ENCODE measurements around the gene TDRD12.
A peak's percentile ranks its signal among the peaks of the same experiment; 100 is the strongest.

Gene TDRD12, protein sequence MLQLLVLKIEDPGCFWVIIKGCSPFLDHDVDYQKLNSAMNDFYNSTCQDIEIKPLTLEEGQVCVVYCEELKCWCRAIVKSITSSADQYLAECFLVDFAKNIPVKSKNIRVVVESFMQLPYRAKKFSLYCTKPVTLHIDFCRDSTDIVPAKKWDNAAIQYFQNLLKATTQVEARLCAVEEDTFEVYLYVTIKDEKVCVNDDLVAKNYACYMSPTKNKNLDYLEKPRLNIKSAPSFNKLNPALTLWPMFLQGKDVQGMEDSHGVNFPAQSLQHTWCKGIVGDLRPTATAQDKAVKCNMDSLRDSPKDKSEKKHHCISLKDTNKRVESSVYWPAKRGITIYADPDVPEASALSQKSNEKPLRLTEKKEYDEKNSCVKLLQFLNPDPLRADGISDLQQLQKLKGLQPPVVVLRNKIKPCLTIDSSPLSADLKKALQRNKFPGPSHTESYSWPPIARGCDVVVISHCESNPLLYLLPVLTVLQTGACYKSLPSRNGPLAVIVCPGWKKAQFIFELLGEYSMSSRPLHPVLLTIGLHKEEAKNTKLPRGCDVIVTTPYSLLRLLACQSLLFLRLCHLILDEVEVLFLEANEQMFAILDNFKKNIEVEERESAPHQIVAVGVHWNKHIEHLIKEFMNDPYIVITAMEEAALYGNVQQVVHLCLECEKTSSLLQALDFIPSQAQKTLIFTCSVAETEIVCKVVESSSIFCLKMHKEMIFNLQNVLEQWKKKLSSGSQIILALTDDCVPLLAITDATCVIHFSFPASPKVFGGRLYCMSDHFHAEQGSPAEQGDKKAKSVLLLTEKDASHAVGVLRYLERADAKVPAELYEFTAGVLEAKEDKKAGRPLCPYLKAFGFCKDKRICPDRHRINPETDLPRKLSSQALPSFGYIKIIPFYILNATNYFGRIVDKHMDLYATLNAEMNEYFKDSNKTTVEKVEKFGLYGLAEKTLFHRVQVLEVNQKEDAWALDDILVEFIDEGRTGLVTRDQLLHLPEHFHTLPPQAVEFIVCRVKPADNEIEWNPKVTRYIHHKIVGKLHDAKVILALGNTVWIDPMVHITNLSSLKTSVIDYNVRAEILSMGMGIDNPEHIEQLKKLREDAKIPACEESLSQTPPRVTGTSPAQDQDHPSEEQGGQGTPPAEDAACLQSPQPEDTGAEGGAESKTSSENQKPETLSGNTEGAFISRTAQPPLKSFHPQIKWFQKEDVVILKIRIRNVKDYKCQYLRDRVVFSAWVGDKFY (N-terminal part only)

GRCh38 chr19:32719611-32720059 lies at the start of gene TDRD12:
TDRD12 (plus strand) TSS chr19:32719767; CDS start chr19:32720073, 306 bp downstream.
- no peak for DNase-seq

GRCh38 chr19:32671883-32672593 lies 47.5 kb upstream of the TDRD12 start:
- no peak for DNase-seq

GRCh38 chr19:32672841-32673240 lies 46.7 kb upstream of the TDRD12 start:
- DNase-seq: no peak

DNA sequence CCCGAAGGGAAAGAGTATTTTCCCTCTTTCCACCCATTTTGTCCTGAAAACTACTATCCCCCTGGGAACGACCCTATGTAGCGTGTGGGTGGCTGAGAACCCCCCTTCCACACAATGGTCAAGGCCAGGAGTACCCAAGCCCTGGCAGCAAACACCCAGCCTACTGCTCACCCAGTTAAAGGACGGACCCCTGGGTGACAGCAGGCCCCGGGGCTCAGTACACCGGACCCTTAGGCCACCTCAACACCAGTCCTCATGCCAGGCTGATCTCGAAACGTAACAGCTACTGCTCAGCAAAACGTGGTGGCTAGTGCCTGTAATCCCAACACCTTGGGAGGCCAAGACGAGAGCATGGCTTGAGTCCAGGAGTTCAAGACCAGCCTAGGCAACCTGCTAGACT lies 46.0 kb upstream of the TDRD12 start:
- DNase-seq: no peak

GRCh38 chr19:32674153-32674930 lies 45.2 kb upstream of the TDRD12 start:
- DNase-seq: no peak

DNA sequence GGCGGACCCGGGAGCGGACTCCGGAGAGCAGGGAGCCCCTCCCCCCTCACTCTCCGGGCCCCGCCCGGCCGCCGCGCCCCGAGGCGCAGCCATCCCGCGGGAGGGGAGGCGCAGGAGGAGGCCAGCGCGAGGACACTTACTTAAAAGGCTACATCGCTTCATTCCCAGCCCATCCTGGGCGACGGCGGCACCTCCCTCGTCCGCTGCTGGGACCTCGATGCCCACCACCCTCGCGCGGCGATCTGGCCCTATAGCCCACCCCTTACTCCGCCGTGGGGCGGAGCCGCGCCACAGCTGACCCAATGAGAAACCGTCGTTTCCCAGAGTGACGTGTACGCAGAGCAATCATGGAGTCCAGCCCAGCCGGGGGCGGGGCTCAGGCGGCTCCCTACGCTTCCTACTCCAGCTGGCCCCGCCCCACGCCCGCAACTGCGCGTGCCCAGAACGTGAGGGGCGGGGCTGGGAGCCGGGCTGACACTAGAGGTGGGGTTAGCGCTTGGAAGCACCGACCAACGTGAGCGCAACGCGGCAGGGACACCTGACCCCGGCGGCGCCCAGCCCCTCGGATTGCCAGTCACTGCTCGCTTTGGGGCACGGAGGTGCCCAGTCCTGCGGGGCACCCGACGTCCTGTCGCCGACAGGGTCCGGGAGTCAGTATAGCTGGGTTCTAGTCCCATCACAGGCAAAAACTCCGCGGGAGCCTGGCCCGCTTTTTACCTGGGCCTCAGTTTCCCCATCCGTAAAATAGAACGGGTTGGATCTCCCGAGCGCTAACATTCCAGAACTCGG lies 44.4 kb upstream of the TDRD12 start, which contains the start of gene ANKRD27:
Gene ANKRD27 (minus strand): TSS at position 250 of the 789 bp plus-strand sequence. CDS start 16,165 bp downstream, outside the sequence.
- peak; percentile 99 for DNase-seq

GRCh38 chr19:32675720-32676185 lies 43.8 kb upstream of the TDRD12 start, which contains the start of gene RGS9BP:
RGS9BP (plus strand) TSS chr19:32675848; CDS start chr19:32676264, 416 bp downstream.
- DNase-seq: peak; percentile 43

GRCh38 chr19:32676186-32676894 lies 43.2 kb upstream of the TDRD12 start:
- DNase-seq: no peak

- no peak for DNase-seq
These were observed 42.6 kb upstream of the TDRD12 start for GRCh38 chr19:32676895-32677359.

GRCh38 chr19:32677657-32678056 lies 41.9 kb upstream of the TDRD12 start:
- no peak for DNase-seq

DNA sequence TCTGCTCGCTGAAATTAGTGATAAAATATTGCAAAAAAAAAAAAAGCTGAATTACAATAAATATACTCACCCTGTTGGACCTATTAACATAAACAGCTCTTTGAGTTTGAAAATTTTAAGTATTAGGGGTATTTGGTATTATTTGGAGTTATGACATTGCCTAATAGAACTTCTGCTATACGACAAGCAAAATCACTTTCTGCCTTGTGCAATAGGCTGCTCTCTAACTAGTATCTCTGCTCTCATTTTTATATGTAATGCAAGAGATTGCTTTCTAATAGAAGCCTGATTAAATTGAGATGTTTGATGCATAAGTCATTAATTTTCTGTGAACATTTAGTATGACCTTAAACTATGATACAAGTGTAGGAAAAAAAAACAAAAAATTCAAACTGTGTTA lies 38.6 kb upstream of the TDRD12 start:
- DNase-seq: no peak

GRCh38 chr19:32682317-32682716 lies 37.2 kb upstream of the TDRD12 start:
- DNase-seq: no peak

DNA sequence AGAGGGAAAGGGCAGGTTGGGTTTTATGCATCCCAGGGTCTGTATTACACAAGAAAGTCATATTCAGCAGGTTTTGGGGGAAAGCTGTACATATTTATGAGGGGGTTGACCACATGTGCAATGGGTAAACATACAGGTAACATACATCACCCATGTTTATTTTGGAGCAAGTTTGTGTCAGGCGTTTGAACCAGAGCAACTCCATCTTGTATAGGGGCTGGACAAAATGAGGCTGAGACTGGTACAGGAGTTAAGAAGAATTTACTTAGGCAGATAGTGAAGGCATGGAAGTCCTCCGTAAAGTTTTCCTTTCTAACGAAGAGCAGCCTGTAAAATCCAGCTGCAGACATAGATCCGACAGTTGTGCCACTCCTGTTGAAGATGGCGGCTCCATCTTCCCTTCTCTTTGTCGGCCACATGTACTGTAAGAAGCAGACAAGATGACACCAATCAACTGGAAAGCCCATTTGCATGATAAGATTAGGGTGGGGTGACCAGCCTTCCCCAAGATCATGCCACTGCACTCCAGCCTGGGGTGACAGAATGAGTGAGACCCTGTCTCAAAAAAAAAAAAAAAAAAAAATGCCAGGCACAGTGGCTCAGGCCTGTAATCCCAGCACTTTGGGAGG lies 32.6 kb upstream of the TDRD12 start:
- no peak for DNase-seq

DNA sequence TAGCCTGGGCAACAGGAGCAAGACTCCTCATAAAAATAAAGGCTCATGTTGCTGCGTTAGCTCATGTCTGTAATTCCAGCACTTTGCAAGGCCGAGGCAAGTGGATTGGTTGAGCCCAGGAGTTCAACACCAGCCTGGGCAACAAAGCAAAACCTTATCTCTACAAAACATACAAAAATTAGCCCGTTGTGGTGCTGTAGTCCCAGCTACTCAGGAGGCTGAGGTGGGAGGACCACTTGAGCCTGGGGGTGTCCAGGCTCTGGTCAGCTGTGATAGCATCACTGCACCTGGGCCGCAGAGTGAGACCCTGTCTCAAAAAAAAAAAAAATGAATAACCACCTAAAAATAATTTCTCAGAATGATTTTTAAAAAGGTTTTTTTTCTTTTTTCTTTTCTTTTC lies 31.9 kb upstream of the TDRD12 start:
- no peak for DNase-seq

GRCh38 chr19:32688311-32688710 lies 31.3 kb upstream of the TDRD12 start:
- DNase-seq: no peak

DNA sequence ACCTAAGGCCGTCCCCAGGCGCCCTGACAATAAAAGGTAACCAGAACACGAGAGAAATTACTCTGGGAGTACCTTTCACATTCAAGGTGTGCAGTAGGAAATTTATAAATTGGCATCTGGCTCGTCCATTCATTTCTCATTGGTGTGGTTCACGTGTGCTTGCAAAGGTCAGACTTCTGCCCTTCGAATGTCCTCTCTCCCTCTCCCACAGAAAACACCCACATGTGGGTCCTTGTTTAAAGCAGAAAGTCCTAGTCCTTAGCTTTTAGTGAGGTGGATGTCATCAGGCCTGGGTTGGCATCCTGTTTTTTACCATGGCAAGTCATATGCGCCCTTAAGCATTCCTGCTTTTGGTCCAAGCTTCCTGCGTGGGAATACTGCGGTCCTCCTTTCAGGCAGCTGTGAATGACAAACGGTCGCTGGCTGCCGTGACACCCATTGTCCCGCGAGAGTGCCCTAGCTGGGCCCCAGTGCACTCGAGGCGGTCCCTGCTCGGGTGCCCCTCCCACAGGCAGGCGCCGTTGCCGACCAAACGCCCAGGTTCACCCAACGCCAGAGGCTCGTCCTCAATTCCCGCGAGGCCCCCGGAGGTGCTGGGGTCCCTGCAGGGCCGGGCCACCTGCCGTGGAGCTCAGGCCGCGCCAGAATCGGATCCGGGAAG lies 28.1 kb upstream of the TDRD12 start, which contains the start of gene NUDT19:
Gene NUDT19 (plus strand): TSS at position 531 of the 661 bp plus-strand sequence. CDS start 140 bp downstream, outside the sequence.
- DNase-seq: peak; percentile 78

DNA sequence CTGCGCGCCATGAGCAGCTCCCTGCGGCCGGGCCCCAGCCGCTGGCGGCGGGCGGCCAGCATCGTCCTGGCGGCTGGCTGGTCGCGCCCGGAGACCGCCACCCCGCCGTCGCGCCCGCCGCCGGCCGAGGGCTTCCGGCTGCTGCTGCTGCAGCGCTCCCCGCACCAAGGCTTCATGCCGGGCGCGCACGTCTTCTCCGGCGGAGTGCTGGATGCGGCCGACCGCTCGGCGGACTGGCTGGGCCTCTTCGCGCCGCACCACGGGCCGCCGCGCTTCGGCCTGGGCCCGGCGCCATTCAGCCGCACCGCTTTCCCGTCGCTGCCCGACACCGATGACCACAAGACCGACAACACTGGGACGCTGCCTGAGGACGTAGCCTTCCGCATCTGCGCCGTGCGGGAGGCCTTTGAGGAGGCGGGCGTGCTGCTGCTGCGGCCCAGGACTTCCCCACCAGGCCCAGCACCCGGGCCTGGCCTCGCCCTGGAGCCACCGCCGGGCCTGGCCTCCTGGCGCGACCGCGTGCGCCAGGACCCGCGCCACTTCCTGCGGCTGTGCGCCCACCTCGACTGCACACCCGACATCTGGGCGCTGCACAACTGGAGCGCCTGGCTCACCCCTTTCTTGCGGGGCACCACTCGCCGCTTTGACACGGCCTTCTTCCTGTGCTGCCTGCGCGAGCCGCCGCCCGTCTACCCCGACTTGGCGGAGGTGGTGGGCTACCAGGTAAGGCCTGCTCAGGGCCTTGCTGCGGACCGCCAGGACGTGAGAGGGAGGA lies 27.4 kb upstream of the TDRD12 start:
- DNase-seq: no peak

DNA sequence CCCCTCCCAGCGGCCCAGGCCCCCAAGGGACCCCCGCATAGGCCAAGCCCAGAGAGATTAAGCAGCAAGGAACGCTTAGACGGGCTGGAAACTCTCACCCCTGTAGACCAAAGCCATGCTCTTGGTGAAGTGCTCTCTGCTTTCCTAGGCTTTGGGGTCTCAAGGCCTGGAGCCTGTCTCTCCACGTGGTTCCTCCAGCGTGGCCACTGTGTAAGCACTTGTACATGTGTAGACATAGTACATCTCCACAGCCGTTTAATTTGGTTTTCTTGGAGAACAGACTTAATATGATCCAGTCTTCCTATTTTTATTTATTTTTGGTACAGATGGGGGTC lies 26.9 kb upstream of the TDRD12 start:
- no peak for DNase-seq
